DOHH2 (cell line): ENCODE measurements around the gene NAP1L4.

Experiments
- CTCF ChIP-seq: fragments of 200-600 bp; sonication (generic); IDR thresholded peaks from one replicate; pipeline ENCODE4 v1.5.1; 2014; ENCODE audit warnings: antibody characterized with exemption, mild to moderate bottlenecking, low read depth, low read length; ENCODE audit not compliant: poor library complexity, severe bottlenecking
- EZH2phosphoT487 ChIP-seq: fragments of 200-600 bp; sonication (generic); IDR thresholded peaks from 2 replicates; pipeline ENCODE4 v1.6.1; 2017; ENCODE audit warnings: borderline replicate concordance, mild to moderate bottlenecking, antibody characterized with exemption, low read length, moderate library complexity, mixed read lengths

DNA sequence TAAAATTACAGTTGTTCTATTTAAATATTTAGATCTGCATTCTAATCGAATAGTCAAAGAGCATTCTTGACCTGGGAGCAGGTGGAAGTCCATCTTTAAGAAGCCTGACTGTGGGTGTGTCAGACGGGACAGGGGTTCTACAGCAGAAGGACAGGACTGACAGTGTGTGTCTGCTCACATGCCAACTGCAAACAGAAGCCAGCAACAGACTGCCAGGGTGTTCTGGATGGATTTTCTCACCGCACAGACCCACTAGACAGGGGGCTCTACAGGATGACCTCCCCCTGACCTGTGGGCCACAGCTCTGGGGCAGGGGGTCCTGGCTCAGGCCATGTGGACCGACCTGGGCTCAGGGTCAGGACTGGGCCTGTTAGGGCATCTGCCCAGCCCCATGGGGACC is 22.8 kb upstream of the NAP1L4 start:
- TF ChIP-seq CTCF, result no peak
- no peak for TF ChIP-seq EZH2phosphoT487
